HEK293 (cell line): ENCODE results near the gene NAV2.

Experiments used
- CTCF ChIA-PET: fragments of 350-600 bp; formaldehyde crosslinking; extraction: SDS; loops from one replicate; lab custom pipeline; 2021; ENCODE audit warnings: antibody characterized with exemption; lab: Yijun Ruan, JAX
- POLR2A ChIA-PET: fragments of 300-600 bp; formaldehyde crosslinking; extraction: SDS; loops from one replicate; lab custom pipeline; 2020; ENCODE audit warnings: antibody characterized with exemption, inconsistent platforms; lab: Yijun Ruan, JAX
- H3K27ac ChIP-seq: fragments of 200-500 bp; sonication (Bioruptor generic); 2 replicates; pipeline ENCODE4 v1.5.1; 2014; ENCODE audit warnings: low read depth, low read length, control low read depth, inconsistent platforms; ENCODE audit errors: extremely low read depth
- H3K36me3 ChIP-seq, 2 experiments: fragments of 200-500 bp in 1 of 2; sonication (Bioruptor generic) in 1 of 2; 1 replicate in 1 of 2; 2 replicates in 1 of 2; pipeline ENCODE4 v1.5.1; 2014 to 2017; ENCODE audit warnings: inconsistent platforms in 2 of 2, low read length in 2 of 2; ENCODE audit not compliant: control insufficient read depth in 2 of 2, insufficient read depth in 1 of 2
- H3K4me1 ChIP-seq: fragments of 200-500 bp; sonication (Bioruptor generic); 2 replicates; pipeline ENCODE4 v1.5.1; 2014; ENCODE audit warnings: mild to moderate bottlenecking, low read length, inconsistent platforms; ENCODE audit not compliant: control insufficient read depth, insufficient read depth
- H3K4me3 ChIP-seq: 2 replicates; pipeline ENCODE4 v1.5.1; 2011; ENCODE audit warnings: low read depth, mild to moderate bottlenecking, control low read depth, low read length, moderate library complexity
- H3K9me3 ChIP-seq: fragments of 200-500 bp; sonication (Bioruptor generic); 2 replicates; pipeline ENCODE4 v1.5.1; 2014; ENCODE audit warnings: low read depth, low read length, inconsistent platforms; ENCODE audit not compliant: control insufficient read depth, insufficient read depth
- BCL11B ChIP-seq: fragments of 450-650 bp; formaldehyde crosslinking; IDR thresholded peaks from 2 replicates; pipeline ENCODE4 v1.5.1; 2016; ENCODE audit warnings: low read depth, missing biosample characterization, missing genetic modification characterization
- GLIS1 ChIP-seq: fragments of 450-650 bp; formaldehyde crosslinking; IDR thresholded peaks from 2 replicates; pipeline ENCODE4 v1.5.1; 2016; ENCODE audit warnings: missing biosample characterization, missing genetic modification characterization
- HOXD13 ChIP-seq: sonication (generic); formaldehyde crosslinking; IDR thresholded peaks from 2 replicates; pipeline ENCODE4 v1.8.0; 2022; ENCODE audit warnings: missing genetic modification reagents, borderline replicate concordance
- PRDM1 ChIP-seq: fragments of 450-650 bp; formaldehyde crosslinking; IDR thresholded peaks from 2 replicates; pipeline ENCODE4; 2016; ENCODE audit warnings: missing biosample characterization, missing genetic modification characterization
- SP7 ChIP-seq: fragments of 450-650 bp; formaldehyde crosslinking; IDR thresholded peaks from 2 replicates; pipeline ENCODE4 v1.5.1; 2016; ENCODE audit warnings: missing biosample characterization, missing genetic modification characterization
- TRIM28 ChIP-seq: IDR thresholded peaks from 2 replicates; pipeline ENCODE4 v1.6.1; 2011; ENCODE audit warnings: low read length, control low read depth, borderline replicate concordance
- ZNF114 ChIP-seq: fragments of 450-650 bp; formaldehyde crosslinking; IDR thresholded peaks from 2 replicates; pipeline ENCODE4 v1.5.0; 2017; ENCODE audit warnings: missing biosample characterization, missing genetic modification characterization
- ZNF132 ChIP-seq: fragments of 450-650 bp; formaldehyde crosslinking; IDR thresholded peaks from 2 replicates; pipeline ENCODE4 v1.5.1; 2017; ENCODE audit warnings: missing biosample characterization, missing genetic modification characterization, borderline replicate concordance
- ZNF140 ChIP-seq: fragments of 450-650 bp; formaldehyde crosslinking; IDR thresholded peaks from 2 replicates; pipeline ENCODE4 v1.5.1; 2016; ENCODE audit warnings: missing biosample characterization, missing genetic modification characterization
- ZNF292 ChIP-seq: fragments of 450-650 bp; formaldehyde crosslinking; IDR thresholded peaks from 2 replicates; pipeline ENCODE4 v1.5.1; 2016; ENCODE audit warnings: low read depth, missing biosample characterization, missing genetic modification characterization, borderline replicate concordance
- ZNF324 ChIP-seq: fragments of 450-650 bp; formaldehyde crosslinking; IDR thresholded peaks from 2 replicates; pipeline ENCODE4 v1.5.1; 2016; ENCODE audit warnings: missing biosample characterization, missing genetic modification characterization
- ZNF501 ChIP-seq: fragments of 450-650 bp; formaldehyde crosslinking; IDR thresholded peaks from 2 replicates; pipeline ENCODE4 v1.5.1; 2016; ENCODE audit warnings: missing biosample characterization, missing genetic modification characterization
- ZNF514 ChIP-seq: fragments of 450-650 bp; formaldehyde crosslinking; IDR thresholded peaks from 2 replicates; pipeline ENCODE4 v1.5.1; 2016; ENCODE audit warnings: missing biosample characterization, missing genetic modification characterization
- ZNF549 ChIP-seq: fragments of 450-650 bp; IDR thresholded peaks from 2 replicates; pipeline ENCODE4 v1.5.1; 2018; ENCODE audit warnings: missing biosample characterization, missing genetic modification characterization, mild to moderate bottlenecking, inconsistent platforms, moderate library complexity
- ZNF558 ChIP-seq: fragments of 450-650 bp; formaldehyde crosslinking; IDR thresholded peaks from 2 replicates; pipeline ENCODE4 v1.5.1; 2016; ENCODE audit warnings: missing biosample characterization, missing genetic modification characterization
- ZNF629 ChIP-seq: fragments of 450-650 bp; formaldehyde crosslinking; IDR thresholded peaks from 2 replicates; pipeline ENCODE4 v1.5.1; 2017; ENCODE audit warnings: missing biosample characterization, missing genetic modification characterization
- ZNF654 ChIP-seq: fragments of 450-650 bp; formaldehyde crosslinking; IDR thresholded peaks from 2 replicates; pipeline ENCODE4 v1.5.1; 2016; ENCODE audit warnings: low read depth, missing biosample characterization, missing genetic modification characterization
- ZNF658 ChIP-seq: fragments of 450-650 bp; formaldehyde crosslinking; IDR thresholded peaks from 2 replicates; pipeline ENCODE4; 2016; ENCODE audit warnings: missing biosample characterization, missing genetic modification characterization
- ZNF792 ChIP-seq: fragments of 450-650 bp; formaldehyde crosslinking; IDR thresholded peaks from 2 replicates; pipeline ENCODE4 v1.5.1; 2016; ENCODE audit warnings: missing biosample characterization, missing genetic modification characterization
- ZSCAN30 ChIP-seq: fragments of 450-650 bp; IDR thresholded peaks from 2 replicates; pipeline ENCODE4 v1.5.1; 2018; ENCODE audit warnings: missing biosample characterization, mild to moderate bottlenecking, missing genetic modification characterization, moderate library complexity
- ZXDB ChIP-seq: fragments of 450-650 bp; formaldehyde crosslinking; IDR thresholded peaks from 2 replicates; pipeline ENCODE4 v1.5.1; 2016; ENCODE audit warnings: missing biosample characterization, missing genetic modification characterization
- TF ChIP-seq, protein P1 (sequence below): fragments of 450-650 bp; formaldehyde crosslinking; IDR thresholded peaks from 2 replicates; pipeline ENCODE4 v1.5.1; 2017; ENCODE audit warnings: missing biosample characterization, missing genetic modification characterization
- TF ChIP-seq, protein P2 (sequence below): fragments of 450-650 bp; formaldehyde crosslinking; IDR thresholded peaks from 2 replicates; pipeline ENCODE4 v1.5.1; 2016; ENCODE audit warnings: missing biosample characterization, missing genetic modification characterization
- TF ChIP-seq, protein P3 (sequence below): fragments of 450-650 bp; formaldehyde crosslinking; IDR thresholded peaks from 2 replicates; pipeline ENCODE4 v1.5.1; 2016; ENCODE audit warnings: missing biosample characterization, missing genetic modification characterization, borderline replicate concordance
- TF ChIP-seq, protein P4 (sequence below): fragments of 450-650 bp; formaldehyde crosslinking; IDR thresholded peaks from 2 replicates; pipeline ENCODE4 v1.5.1; 2016; ENCODE audit warnings: missing biosample characterization, missing genetic modification characterization
- TF ChIP-seq, protein P5 (sequence below): fragments of 450-650 bp; formaldehyde crosslinking; IDR thresholded peaks from 2 replicates; pipeline ENCODE4 v1.5.1; 2016; ENCODE audit warnings: missing biosample characterization, missing genetic modification characterization

Gene NAV2

DNA sequence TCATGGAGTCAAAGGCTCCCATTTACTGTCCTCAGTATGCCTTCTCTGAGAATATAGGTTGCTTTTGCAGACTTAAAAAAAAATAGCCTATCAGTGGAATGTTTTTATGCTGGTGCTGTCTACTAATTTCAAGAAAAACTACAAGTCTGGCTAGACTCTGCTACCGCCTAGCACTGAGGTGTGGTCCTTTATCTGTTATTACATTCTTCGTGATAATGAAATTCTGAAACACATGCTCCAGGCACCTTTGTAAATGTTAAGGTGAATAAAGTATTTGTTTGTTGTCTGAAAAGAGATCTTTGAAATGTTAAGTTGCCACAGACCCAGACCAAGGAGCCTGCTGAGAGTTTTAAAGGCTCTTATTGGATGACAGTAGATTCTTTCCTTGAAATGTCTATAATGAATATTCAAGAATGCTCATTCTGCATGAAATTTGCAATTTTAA, 352.3 kb downstream of the NAV2 start:
- Histone ChIP-seq H3K36me3 (peaks cover 0 to 6% of the 10 kb centered on the region in 2 experiments; a peak in 1 of 3 replicates), H3K27ac (no peak overlapping the region), H3K9me3 (no peaks in the 10 kb centered on the region), H3K4me1 (peaks cover 11% of the 10 kb centered on the region), H3K4me3 (no peak overlapping the region)
- POLR2A ChIA-PET: no interaction called here
- TF ChIP-seq, protein P1, sequence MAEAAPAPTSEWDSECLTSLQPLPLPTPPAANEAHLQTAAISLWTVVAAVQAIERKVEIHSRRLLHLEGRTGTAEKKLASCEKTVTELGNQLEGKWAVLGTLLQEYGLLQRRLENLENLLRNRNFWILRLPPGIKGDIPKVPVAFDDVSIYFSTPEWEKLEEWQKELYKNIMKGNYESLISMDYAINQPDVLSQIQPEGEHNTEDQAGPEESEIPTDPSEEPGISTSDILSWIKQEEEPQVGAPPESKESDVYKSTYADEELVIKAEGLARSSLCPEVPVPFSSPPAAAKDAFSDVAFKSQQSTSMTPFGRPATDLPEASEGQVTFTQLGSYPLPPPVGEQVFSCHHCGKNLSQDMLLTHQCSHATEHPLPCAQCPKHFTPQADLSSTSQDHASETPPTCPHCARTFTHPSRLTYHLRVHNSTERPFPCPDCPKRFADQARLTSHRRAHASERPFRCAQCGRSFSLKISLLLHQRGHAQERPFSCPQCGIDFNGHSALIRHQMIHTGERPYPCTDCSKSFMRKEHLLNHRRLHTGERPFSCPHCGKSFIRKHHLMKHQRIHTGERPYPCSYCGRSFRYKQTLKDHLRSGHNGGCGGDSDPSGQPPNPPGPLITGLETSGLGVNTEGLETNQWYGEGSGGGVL: no peak
- TF ChIP-seq ZNF792 (tag by site-specific recombination): no peak
- no peak for TF ChIP-seq ZNF292 (tag by site-specific recombination)
- TF ChIP-seq ZSCAN30: no peak
- no peak for TF ChIP-seq PRDM1 (tag by site-specific recombination)
- no peak for TF ChIP-seq ZNF514 (tag by site-specific recombination)
- no peak for TF ChIP-seq ZNF654 (tag by site-specific recombination)
- no peak for TF ChIP-seq ZNF501 (tag by site-specific recombination)
- TF ChIP-seq, protein P2, sequence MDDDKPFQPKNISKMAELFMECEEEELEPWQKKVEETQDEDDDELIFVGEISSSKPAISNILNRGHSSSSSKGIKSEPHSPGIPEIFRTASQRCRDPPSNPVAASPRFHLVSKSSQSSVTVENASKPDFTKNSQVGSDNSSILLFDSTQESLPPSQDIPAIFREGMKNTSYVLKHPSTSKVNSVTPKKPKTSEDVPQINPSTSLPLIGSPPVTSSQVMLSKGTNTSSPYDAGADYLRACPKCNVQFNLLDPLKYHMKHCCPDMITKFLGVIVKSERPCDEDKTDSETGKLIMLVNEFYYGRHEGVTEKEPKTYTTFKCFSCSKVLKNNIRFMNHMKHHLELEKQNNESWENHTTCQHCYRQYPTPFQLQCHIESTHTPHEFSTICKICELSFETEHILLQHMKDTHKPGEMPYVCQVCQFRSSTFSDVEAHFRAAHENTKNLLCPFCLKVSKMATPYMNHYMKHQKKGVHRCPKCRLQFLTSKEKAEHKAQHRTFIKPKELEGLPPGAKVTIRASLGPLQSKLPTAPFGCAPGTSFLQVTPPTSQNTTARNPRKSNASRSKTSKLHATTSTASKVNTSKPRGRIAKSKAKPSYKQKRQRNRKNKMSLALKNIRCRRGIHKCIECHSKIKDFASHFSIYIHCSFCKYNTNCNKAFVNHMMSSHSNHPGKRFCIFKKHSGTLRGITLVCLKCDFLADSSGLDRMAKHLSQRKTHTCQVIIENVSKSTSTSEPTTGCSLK: no peak
- TF ChIP-seq ZNF114: no peak
- no peak for TF ChIP-seq SP7 (tag by site-specific recombination)
- TF ChIP-seq GLIS1: no peak
- TF ChIP-seq ZNF549 (tag by site-specific recombination): no peak
- no peak for TF ChIP-seq ZXDB (tag by site-specific recombination)
- no peak for TF ChIP-seq HOXD13 (CRISPR knock-in tag)
- TF ChIP-seq, protein P3, sequence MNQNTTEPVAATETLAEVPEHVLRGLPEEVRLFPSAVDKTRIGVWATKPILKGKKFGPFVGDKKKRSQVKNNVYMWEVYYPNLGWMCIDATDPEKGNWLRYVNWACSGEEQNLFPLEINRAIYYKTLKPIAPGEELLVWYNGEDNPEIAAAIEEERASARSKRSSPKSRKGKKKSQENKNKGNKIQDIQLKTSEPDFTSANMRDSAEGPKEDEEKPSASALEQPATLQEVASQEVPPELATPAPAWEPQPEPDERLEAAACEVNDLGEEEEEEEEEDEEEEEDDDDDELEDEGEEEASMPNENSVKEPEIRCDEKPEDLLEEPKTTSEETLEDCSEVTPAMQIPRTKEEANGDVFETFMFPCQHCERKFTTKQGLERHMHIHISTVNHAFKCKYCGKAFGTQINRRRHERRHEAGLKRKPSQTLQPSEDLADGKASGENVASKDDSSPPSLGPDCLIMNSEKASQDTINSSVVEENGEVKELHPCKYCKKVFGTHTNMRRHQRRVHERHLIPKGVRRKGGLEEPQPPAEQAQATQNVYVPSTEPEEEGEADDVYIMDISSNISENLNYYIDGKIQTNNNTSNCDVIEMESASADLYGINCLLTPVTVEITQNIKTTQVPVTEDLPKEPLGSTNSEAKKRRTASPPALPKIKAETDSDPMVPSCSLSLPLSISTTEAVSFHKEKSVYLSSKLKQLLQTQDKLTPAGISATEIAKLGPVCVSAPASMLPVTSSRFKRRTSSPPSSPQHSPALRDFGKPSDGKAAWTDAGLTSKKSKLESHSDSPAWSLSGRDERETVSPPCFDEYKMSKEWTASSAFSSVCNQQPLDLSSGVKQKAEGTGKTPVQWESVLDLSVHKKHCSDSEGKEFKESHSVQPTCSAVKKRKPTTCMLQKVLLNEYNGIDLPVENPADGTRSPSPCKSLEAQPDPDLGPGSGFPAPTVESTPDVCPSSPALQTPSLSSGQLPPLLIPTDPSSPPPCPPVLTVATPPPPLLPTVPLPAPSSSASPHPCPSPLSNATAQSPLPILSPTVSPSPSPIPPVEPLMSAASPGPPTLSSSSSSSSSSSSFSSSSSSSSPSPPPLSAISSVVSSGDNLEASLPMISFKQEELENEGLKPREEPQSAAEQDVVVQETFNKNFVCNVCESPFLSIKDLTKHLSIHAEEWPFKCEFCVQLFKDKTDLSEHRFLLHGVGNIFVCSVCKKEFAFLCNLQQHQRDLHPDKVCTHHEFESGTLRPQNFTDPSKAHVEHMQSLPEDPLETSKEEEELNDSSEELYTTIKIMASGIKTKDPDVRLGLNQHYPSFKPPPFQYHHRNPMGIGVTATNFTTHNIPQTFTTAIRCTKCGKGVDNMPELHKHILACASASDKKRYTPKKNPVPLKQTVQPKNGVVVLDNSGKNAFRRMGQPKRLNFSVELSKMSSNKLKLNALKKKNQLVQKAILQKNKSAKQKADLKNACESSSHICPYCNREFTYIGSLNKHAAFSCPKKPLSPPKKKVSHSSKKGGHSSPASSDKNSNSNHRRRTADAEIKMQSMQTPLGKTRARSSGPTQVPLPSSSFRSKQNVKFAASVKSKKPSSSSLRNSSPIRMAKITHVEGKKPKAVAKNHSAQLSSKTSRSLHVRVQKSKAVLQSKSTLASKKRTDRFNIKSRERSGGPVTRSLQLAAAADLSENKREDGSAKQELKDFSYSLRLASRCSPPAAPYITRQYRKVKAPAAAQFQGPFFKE: no peak
- no peak for TF ChIP-seq ZNF132
- CTCF ChIA-PET: no interaction called here

DNA sequence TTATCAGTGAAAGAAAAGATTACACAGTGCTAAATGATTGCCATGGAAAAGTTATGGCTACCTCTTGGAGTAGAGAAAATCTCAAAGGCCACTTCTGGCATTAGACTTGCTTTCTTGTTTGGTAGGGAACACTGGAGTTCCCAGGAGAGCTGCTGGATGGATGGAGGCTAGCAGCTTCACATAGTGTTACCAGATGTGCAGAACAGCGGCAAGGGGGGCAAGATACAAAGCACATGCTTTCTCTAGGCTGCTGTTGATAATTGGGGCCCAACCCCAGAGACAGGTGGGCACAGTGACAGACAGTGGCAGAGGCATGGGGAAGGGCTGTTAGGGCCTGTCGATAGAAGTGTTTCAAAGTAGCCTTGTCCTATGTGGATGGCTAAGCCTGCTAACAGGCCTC, 352.8 kb downstream of the NAV2 start:
- POLR2A ChIA-PET: no interaction called here
- Histone ChIP-seq H3K4me1 (peaks cover 13% of the 10 kb centered on the region), H3K9me3 (no peaks in the 10 kb centered on the region), H3K4me3 (no peak overlapping the region), H3K36me3 (peaks cover 0 to 5% of the 10 kb centered on the region in 2 experiments; a peak in 1 of 3 replicates), H3K27ac (no peak overlapping the region)
- CTCF ChIA-PET: no interaction called here
- TF ChIP-seq BCL11B (tag by site-specific recombination) (no peak), ZNF324 (tag by site-specific recombination) (no peak), ZNF292 (tag by site-specific recombination) (no peak), ZNF140 (tag by site-specific recombination) (no peak), ZNF658 (tag by site-specific recombination) (no peak), ZNF558 (tag by site-specific recombination) (no peak), ZNF629 (tag by site-specific recombination) (no peak), TRIM28 (no peak)
- TF ChIP-seq, protein P4, sequence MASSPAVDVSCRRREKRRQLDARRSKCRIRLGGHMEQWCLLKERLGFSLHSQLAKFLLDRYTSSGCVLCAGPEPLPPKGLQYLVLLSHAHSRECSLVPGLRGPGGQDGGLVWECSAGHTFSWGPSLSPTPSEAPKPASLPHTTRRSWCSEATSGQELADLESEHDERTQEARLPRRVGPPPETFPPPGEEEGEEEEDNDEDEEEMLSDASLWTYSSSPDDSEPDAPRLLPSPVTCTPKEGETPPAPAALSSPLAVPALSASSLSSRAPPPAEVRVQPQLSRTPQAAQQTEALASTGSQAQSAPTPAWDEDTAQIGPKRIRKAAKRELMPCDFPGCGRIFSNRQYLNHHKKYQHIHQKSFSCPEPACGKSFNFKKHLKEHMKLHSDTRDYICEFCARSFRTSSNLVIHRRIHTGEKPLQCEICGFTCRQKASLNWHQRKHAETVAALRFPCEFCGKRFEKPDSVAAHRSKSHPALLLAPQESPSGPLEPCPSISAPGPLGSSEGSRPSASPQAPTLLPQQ (tag by site-specific recombination): no peak
- TF ChIP-seq, protein P5, sequence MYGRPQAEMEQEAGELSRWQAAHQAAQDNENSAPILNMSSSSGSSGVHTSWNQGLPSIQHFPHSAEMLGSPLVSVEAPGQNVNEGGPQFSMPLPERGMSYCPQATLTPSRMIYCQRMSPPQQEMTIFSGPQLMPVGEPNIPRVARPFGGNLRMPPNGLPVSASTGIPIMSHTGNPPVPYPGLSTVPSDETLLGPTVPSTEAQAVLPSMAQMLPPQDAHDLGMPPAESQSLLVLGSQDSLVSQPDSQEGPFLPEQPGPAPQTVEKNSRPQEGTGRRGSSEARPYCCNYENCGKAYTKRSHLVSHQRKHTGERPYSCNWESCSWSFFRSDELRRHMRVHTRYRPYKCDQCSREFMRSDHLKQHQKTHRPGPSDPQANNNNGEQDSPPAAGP (tag by site-specific recombination): no peak
